Parathyroid adenoma (tissue), 2 donors: ENCODE results near the gene LMOD1.

Experiments
- H2AFZ ChIP-seq: fragments of 300-600 bp; sonication (generic); one replicate; pipeline ENCODE4 v1.7.0; 2017; ENCODE audit warnings: antibody characterized with exemption, mild to moderate bottlenecking
- H3K27ac ChIP-seq: fragments of 300-600 bp; sonication (generic); one replicate; pipeline ENCODE4 v1.7.0; 2017
- H3K27me3 ChIP-seq: fragments of 300-600 bp; sonication (generic); one replicate; pipeline ENCODE4 v1.7.0; 2017; ENCODE audit warnings: low read length; ENCODE audit not compliant: control insufficient read depth, insufficient read depth
- H3K36me3 ChIP-seq: fragments of 300-600 bp; sonication (generic); one replicate; pipeline ENCODE4 v1.7.0; 2017; ENCODE audit warnings: low read length; ENCODE audit not compliant: control insufficient read depth, insufficient read depth
- H3K4me1 ChIP-seq: fragments of 300-600 bp; sonication (generic); one replicate; pipeline ENCODE4 v1.7.0; 2017; ENCODE audit warnings: control low read depth
- H3K4me2 ChIP-seq: fragments of 300-600 bp; sonication (generic); one replicate; pipeline ENCODE4 v1.7.0; 2017; ENCODE audit warnings: low read length
- H3K4me3 ChIP-seq: fragments of 300-600 bp; sonication (generic); one replicate; pipeline ENCODE4 v1.7.0; 2017; ENCODE audit warnings: low read depth, low read length
- H3K79me2 ChIP-seq: fragments of 300-600 bp; sonication (generic); one replicate; pipeline ENCODE4 v1.7.0; 2017; ENCODE audit warnings: control low read depth
- H3K9ac ChIP-seq: fragments of 300-600 bp; sonication (generic); one replicate; pipeline ENCODE4 v1.7.0; 2017; ENCODE audit warnings: mild to moderate bottlenecking
- H3K9me3 ChIP-seq: fragments of 300-600 bp; sonication (generic); one replicate; pipeline ENCODE4 v1.7.0; 2017; ENCODE audit warnings: low read length; ENCODE audit not compliant: control insufficient read depth
- TF ChIP-seq, protein P1 (sequence below): fragments of 300-600 bp; sonication (generic); IDR thresholded peaks from one replicate; pipeline ENCODE4 v1.7.0; 2017; ENCODE audit warnings: antibody characterized with exemption, mild to moderate bottlenecking
- donor health status: primary hyperparathyroidism.

LMOD1 gene

GRCh38 chr1:201883786-201884185 lies 62.6 kb downstream of the LMOD1 start:
- Histone ChIP-seq H3K9me3 (no peaks in the 10 kb centered on the region), H2AFZ (peak overlapping the region; percentile 28), H3K36me3 (no peaks in the 10 kb centered on the region), H3K9ac (no peak overlapping the region), H3K4me3 (no peak overlapping the region), H3K79me2 (no peaks in the 10 kb centered on the region), H3K4me2 (no peak overlapping the region), H3K27ac (no peak overlapping the region), H3K27me3 (no peaks in the 10 kb centered on the region), H3K4me1 (peaks cover 2% of the 10 kb centered on the region)
- TF ChIP-seq, protein P1, sequence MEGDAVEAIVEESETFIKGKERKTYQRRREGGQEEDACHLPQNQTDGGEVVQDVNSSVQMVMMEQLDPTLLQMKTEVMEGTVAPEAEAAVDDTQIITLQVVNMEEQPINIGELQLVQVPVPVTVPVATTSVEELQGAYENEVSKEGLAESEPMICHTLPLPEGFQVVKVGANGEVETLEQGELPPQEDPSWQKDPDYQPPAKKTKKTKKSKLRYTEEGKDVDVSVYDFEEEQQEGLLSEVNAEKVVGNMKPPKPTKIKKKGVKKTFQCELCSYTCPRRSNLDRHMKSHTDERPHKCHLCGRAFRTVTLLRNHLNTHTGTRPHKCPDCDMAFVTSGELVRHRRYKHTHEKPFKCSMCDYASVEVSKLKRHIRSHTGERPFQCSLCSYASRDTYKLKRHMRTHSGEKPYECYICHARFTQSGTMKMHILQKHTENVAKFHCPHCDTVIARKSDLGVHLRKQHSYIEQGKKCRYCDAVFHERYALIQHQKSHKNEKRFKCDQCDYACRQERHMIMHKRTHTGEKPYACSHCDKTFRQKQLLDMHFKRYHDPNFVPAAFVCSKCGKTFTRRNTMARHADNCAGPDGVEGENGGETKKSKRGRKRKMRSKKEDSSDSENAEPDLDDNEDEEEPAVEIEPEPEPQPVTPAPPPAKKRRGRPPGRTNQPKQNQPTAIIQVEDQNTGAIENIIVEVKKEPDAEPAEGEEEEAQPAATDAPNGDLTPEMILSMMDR, result no peak

DNA sequence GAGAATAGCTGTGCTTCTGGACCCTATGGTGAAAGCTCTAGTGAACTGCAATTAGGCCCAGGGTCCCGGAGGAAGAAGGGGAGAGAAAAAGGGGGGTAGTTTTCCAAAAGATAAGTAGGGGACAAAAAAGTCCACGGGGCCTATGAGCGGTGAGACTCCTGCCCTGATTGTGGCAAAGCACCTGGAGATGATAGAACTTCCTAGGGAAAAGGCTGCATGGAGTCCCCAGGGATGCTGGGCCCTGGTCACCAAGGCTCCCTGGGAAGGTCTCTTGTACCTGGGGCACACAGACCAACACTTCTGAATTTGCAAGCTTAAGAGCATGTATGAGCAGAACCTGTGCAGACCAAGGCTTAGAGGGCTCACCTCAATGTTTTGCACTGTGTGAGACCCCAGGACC lies 63.1 kb downstream of the LMOD1 start:
- H3K9me3 ChIP-seq, result no peaks in the 10 kb centered on the region
- H3K4me2 ChIP-seq, result no peak overlapping the region
- no peaks in the 10 kb centered on the region for H3K27me3 ChIP-seq
- no peaks in the 10 kb centered on the region for H3K79me2 ChIP-seq
- no peak overlapping the region for H3K4me3 ChIP-seq
- H3K27ac ChIP-seq, result no peak overlapping the region
- peaks cover 2% of the 10 kb centered on the region for H3K4me1 ChIP-seq
- no peak overlapping the region for H3K9ac ChIP-seq
- no peak overlapping the region for H2AFZ ChIP-seq
- no peaks in the 10 kb centered on the region for H3K36me3 ChIP-seq
- TF ChIP-seq, protein P1, result no peak

- Histone ChIP-seq H3K9ac (no peak overlapping the region), H3K79me2 (no peaks in the 10 kb centered on the region), H3K36me3 (no peaks in the 10 kb centered on the region), H3K4me2 (no peak overlapping the region), H2AFZ (no peak overlapping the region), H3K27me3 (no peaks in the 10 kb centered on the region), H3K4me1 (no peaks in the 10 kb centered on the region), H3K9me3 (no peaks in the 10 kb centered on the region), H3K4me3 (no peak overlapping the region), H3K27ac (no peak overlapping the region)
- TF ChIP-seq, protein P1, result no peak
Measured at GRCh38 chr1:201882665-201883132, 63.6 kb downstream of the LMOD1 start.

- Histone ChIP-seq H3K9ac (no peak overlapping the region), H2AFZ (no peak overlapping the region), H3K79me2 (no peaks in the 10 kb centered on the region), H3K4me1 (no peaks in the 10 kb centered on the region), H3K36me3 (no peaks in the 10 kb centered on the region), H3K9me3 (no peaks in the 10 kb centered on the region), H3K4me2 (no peak overlapping the region), H3K27me3 (no peaks in the 10 kb centered on the region), H3K27ac (no peak overlapping the region), H3K4me3 (no peak overlapping the region)
- TF ChIP-seq, protein P1, result no peak
Measured at GRCh38 chr1:201881617-201882016, 64.7 kb downstream of the LMOD1 start.

GRCh38 chr1:201880928-201881571 lies 65.3 kb downstream of the LMOD1 start:
- Histone ChIP-seq H3K9me3 (no peaks in the 10 kb centered on the region), H3K79me2 (no peaks in the 10 kb centered on the region), H3K36me3 (no peaks in the 10 kb centered on the region), H2AFZ (no peak overlapping the region), H3K27me3 (no peaks in the 10 kb centered on the region), H3K4me3 (no peak overlapping the region), H3K9ac (no peak overlapping the region), H3K4me2 (no peak overlapping the region), H3K27ac (no peak overlapping the region), H3K4me1 (no peaks in the 10 kb centered on the region)
- TF ChIP-seq, protein P1, result no peak
